DMS153 treated with DMSO at 0.1 percent for 48 hours (cell line): ENCODE measurements around the gene USP34.
"Not testable (repeated sequence)": the region's sequence is repeated elsewhere in the genome, so short reads cannot be mapped to it uniquely, and the experiment has no call there.

Experiments used
- DNase-seq: peaks from one replicate; lab custom pipeline; 2025; ENCODE audit not compliant: unreplicated experiment; lab: John Stamatoyannopoulos, UW

Gene USP34

GRCh38 chr2:61465045-61465444, 5.8 kb downstream of the USP34 start:
- no peak for DNase-seq

GRCh38 chr2:61463769-61464475, 7.0 kb downstream of the USP34 start:
- no peak for DNase-seq

GRCh38 chr2:61461404-61461803, 9.5 kb downstream of the USP34 start:
- no peak for DNase-seq

- DNase-seq: no peak
Measured at GRCh38 chr2:61460163-61460562, 10.7 kb downstream of the USP34 start.

GRCh38 chr2:61456746-61457420, 14.0 kb downstream of the USP34 start:
- no peak for DNase-seq

GRCh38 chr2:61456070-61456745, 14.7 kb downstream of the USP34 start:
- DNase-seq: no peak

GRCh38 chr2:61454972-61455371, 15.9 kb downstream of the USP34 start:
- not testable (repeated sequence) for DNase-seq

- DNase-seq: no peak
Measured at GRCh38 chr2:61454383-61454782, 16.5 kb downstream of the USP34 start.

- no peak for DNase-seq
Measured at GRCh38 chr2:61452392-61452791, 18.5 kb downstream of the USP34 start.

- DNase-seq: no peak
Measured at GRCh38 chr2:61451178-61451577, 19.7 kb downstream of the USP34 start.

GRCh38 chr2:61450144-61450543, 20.7 kb downstream of the USP34 start:
- DNase-seq: no peak

GRCh38 chr2:61448229-61448628, 22.7 kb downstream of the USP34 start:
- no peak for DNase-seq

GRCh38 chr2:61446971-61447370, 23.9 kb downstream of the USP34 start:
- DNase-seq: not testable (repeated sequence)

GRCh38 chr2:61443342-61444041, 27.4 kb downstream of the USP34 start:
- no peak for DNase-seq

- no peak for DNase-seq
Measured at GRCh38 chr2:61439241-61440002, 31.5 kb downstream of the USP34 start.

GRCh38 chr2:61438670-61439069, 32.2 kb downstream of the USP34 start:
- DNase-seq: no peak

GRCh38 chr2:61437170-61437569, 33.7 kb downstream of the USP34 start:
- DNase-seq: no peak

- DNase-seq: no peak
Measured at GRCh38 chr2:61436092-61436491, 34.8 kb downstream of the USP34 start.

- no peak for DNase-seq
Measured at GRCh38 chr2:61435291-61435690, 35.6 kb downstream of the USP34 start.

GRCh38 chr2:61434314-61434713, 36.6 kb downstream of the USP34 start:
- DNase-seq: no peak

GRCh38 chr2:61433606-61434005, 37.3 kb downstream of the USP34 start:
- DNase-seq: no peak
